VCaP (cell line): ENCODE data around the gene SND1.
"Not testable (repeated sequence)": the region's sequence is repeated elsewhere in the genome, so short reads cannot be mapped to it uniquely, and the experiment has no call there.

Experiments
- H3K27ac ChIP-seq: fragments of 450-650 bp; 2 replicates; pipeline ENCODE4 v1.5.1; 2017
- CTCF ChIP-seq: fragments of 450-650 bp; conservative IDR thresholded peaks from 2 replicates; pipeline ENCODE4 v1.5.1; 2017; ENCODE audit warnings: mild to moderate bottlenecking, moderate library complexity

The SND1 gene

GRCh38 chr7:127959770-127960169 is 307.8 kb downstream of the SND1 start:
- TF ChIP-seq CTCF = no peak
- no peak overlapping the region for H3K27ac ChIP-seq

- no peak for TF ChIP-seq CTCF
Observed at GRCh38 chr7:127961786-127962453, 309.9 kb downstream of the SND1 start.

GRCh38 chr7:127962589-127963361 is 310.8 kb downstream of the SND1 start:
- TF ChIP-seq CTCF = no peak
- no peak overlapping the region for H3K27ac ChIP-seq

More at GRCh38 chr7:127961786-127962453, 309.9 kb downstream of the SND1 start:
- no peak overlapping the region for H3K27ac ChIP-seq

GRCh38 chr7:127963850-127964249 is 311.9 kb downstream of the SND1 start:
- not testable (repeated sequence) for H3K27ac ChIP-seq

GRCh38 chr7:127967281-127967680 is 315.3 kb downstream of the SND1 start:
- no peak for TF ChIP-seq CTCF
- H3K27ac ChIP-seq = peak overlapping the region; percentile 65; the same call in 1 of the 2 replicates

GRCh38 chr7:127968547-127968946 is 316.6 kb downstream of the SND1 start:
- peak overlapping the region; percentile 65 for H3K27ac ChIP-seq
- TF ChIP-seq CTCF = no peak

- TF ChIP-seq CTCF = no peak
- H3K27ac ChIP-seq = no peak overlapping the region
Observed at GRCh38 chr7:127973832-127974231, 321.8 kb downstream of the SND1 start.
